ENCODE results near the gene ZBTB2.
"Not testable (repeated sequence)": the region's sequence is repeated elsewhere in the genome, so short reads cannot be mapped to it uniquely, and the experiment has no call there.

The ZBTB2 gene

GRCh38 chr6:151325075-151326050, 66.0 kb downstream of the ZBTB2 start:
- no peak for DNase-seq

GRCh38 chr6:151324488-151324825, 66.9 kb downstream of the ZBTB2 start:
- no peak for DNase-seq

- peak; percentile 65 to 91 for DNase-seq
Measured at GRCh38 chr6:151323791-151324487, 67.4 kb downstream of the ZBTB2 start.

- DNase-seq = no peak
Measured at GRCh38 chr6:151322570-151322969, 68.8 kb downstream of the ZBTB2 start.

- no peak for DNase-seq
Measured at GRCh38 chr6:151321438-151321837, 69.9 kb downstream of the ZBTB2 start.

- DNase-seq = peak in 1 of 2 experiments; percentile 28
Measured at GRCh38 chr6:151320140-151320539, 71.2 kb downstream of the ZBTB2 start.

GRCh38 chr6:151317995-151318365, 73.4 kb downstream of the ZBTB2 start:
- DNase-seq = no peak

- no peak for DNase-seq
Measured at GRCh38 chr6:151317103-151317994, 74.0 kb downstream of the ZBTB2 start.

- DNase-seq = not testable (repeated sequence)
Measured at GRCh38 chr6:151315661-151316060, 75.7 kb downstream of the ZBTB2 start.

Data from cerebellar nuclear complex (tissue), 1 donor.